CD4-positive, alpha-beta memory T cell (primary cell): ENCODE data around the gene HOXA10. TPM values are rescaled to one million over a fixed set of nuclear protein-coding genes. Genes with fewer than 3 reads are reported as not detected.

Experiments used
- CTCF ChIA-PET: fragments of 350-600 bp; sonication (Branson Sonifier 250); formaldehyde crosslinking; loops from one replicate; lab custom pipeline; 2021; ENCODE audit warnings: inconsistent platforms; ENCODE audit not compliant: partially characterized antibody; lab: Charles Lee
- POLR2A ChIA-PET: fragments of 350-600 bp; sonication (Branson Sonifier 250); formaldehyde crosslinking; loops from one replicate; lab custom pipeline; 2021; ENCODE audit not compliant: partially characterized antibody; lab: Charles Lee
- DNase-seq, 5 donors: peaks; one replicate each; pipeline versions ENCODE4 v3.0.0 to v3.0.0-alpha.2; 2020 to 2022; ENCODE audit warnings: mixed read lengths in 1 of 5
- H3K27ac ChIP-seq: one replicate; pipeline ENCODE4 v1.7.0; 2013; ENCODE audit warnings: low read depth, low read length
- H3K27me3 ChIP-seq: 2 replicates; pipeline ENCODE4 v1.7.0; 2013; ENCODE audit warnings: mild to moderate bottlenecking, low read length, moderate library complexity; ENCODE audit not compliant: insufficient read depth
- H3K36me3 ChIP-seq: 2 replicates; pipeline ENCODE4 v1.7.0; 2013; ENCODE audit warnings: mild to moderate bottlenecking, low read length, moderate library complexity; ENCODE audit not compliant: insufficient read depth
- H3K4me1 ChIP-seq: 2 replicates; pipeline ENCODE4 v1.7.0; 2013; ENCODE audit warnings: mild to moderate bottlenecking, low read length, moderate library complexity; ENCODE audit not compliant: insufficient read depth
- H3K4me3 ChIP-seq, 2 donors: one replicate each; pipeline ENCODE4 v1.7.0; 2013; ENCODE audit warnings: low read length in 2 of 2, mild to moderate bottlenecking in 1 of 2
- H3K9me3 ChIP-seq, 2 donors: one replicate each; pipeline ENCODE4 v1.7.0; 2013; ENCODE audit warnings: low read length in 2 of 2, control low read depth in 1 of 2; ENCODE audit not compliant: control insufficient read depth in 1 of 2
- H3K27ac Mint-ChIP-seq, 7 donors: one replicate each; pipeline ENCODE4 v1.8.0; 2020 to 2021; ENCODE audit warnings: mixed read lengths in 7 of 7, mild to moderate bottlenecking in 6 of 7, inconsistent platforms in 3 of 7, moderate library complexity in 3 of 7
- H3K27me3 Mint-ChIP-seq, 2 donors: one replicate each; pipeline ENCODE4 v1.8.0; 2020 to 2021; ENCODE audit warnings: mixed read lengths in 2 of 2
- H3K36me3 Mint-ChIP-seq, 2 donors: one replicate each; pipeline ENCODE4 v1.8.0; 2020 to 2021; ENCODE audit warnings: mixed read lengths in 2 of 2, inconsistent platforms in 1 of 2, mild to moderate bottlenecking in 1 of 2
- H3K4me1 Mint-ChIP-seq, 4 donors: one replicate each; pipeline ENCODE4 v1.8.0; 2020 to 2021; ENCODE audit warnings: mixed read lengths in 4 of 4, mild to moderate bottlenecking in 1 of 4
- H3K4me3 Mint-ChIP-seq, 8 donors: one replicate each; pipeline ENCODE4 v1.8.0; 2020 to 2021; ENCODE audit warnings: mixed read lengths in 8 of 8, mild to moderate bottlenecking in 7 of 8, moderate library complexity in 6 of 8, inconsistent platforms in 3 of 8
- H3K9me3 Mint-ChIP-seq, 8 donors: one replicate each; pipeline ENCODE4 v1.8.0; 2020 to 2021; ENCODE audit warnings: mixed read lengths in 8 of 8, mild to moderate bottlenecking in 5 of 8, inconsistent platforms in 3 of 8, moderate library complexity in 1 of 8
- intact Hi-C: fragments of 100-400 bp; cut with micrococcal nuclease; formaldehyde crosslinking; loops from one replicate; pipeline ENCODE4 v1.15.1; 2023
- polyA plus RNA-seq, 2 donors: library from polyadenylated mRNA; unstranded; fragments of 300-500 nt; fragmentation: Illumina TruSeq; gene quantifications; one replicate each; pipeline ENCODE4 v1.2.3, GENCODE V29; 2021
- total RNA-seq, 2 experiments: library from RNA; stranded (reverse); gene quantifications; one replicate each; pipeline ENCODE4 v1.2.3, GENCODE V29; 2021

Gene HOXA10
- total and polyA plus RNA-seq, 4 experiments from 2014 or later, result not detected

- Histone ChIP-seq H3K27ac (no peak overlapping the region), H3K4me3 (no peak overlapping the region), H3K36me3 (no peaks in the 10 kb centered on the region), H3K9me3 (no peaks in the 10 kb centered on the region), H3K4me1 (peaks cover 51% of the 10 kb centered on the region), H3K27me3 (peaks cover 86% of the 10 kb centered on the region)
- Mint-ChIP-seq H3K27me3 (peaks cover 71 to 76% of the 10 kb centered on the region in 2 donors), H3K9me3 (peaks cover 0 to 4% (median 0%) of the 10 kb centered on the region in 8 donors), H3K36me3 (no peaks in the 10 kb centered on the region), H3K4me3 (peak overlapping the region in 1 of 8 donors; percentile 75), H3K27ac (peak overlapping the region in 2 of 7 donors; percentile 16 to 89), H3K4me1 (peaks cover 17 to 65% (median 36%) of the 10 kb centered on the region in 4 donors)
- intact Hi-C loops, result loop anchor here (10.0 kb wide), 1 partner anchor 984 kb away; no protein-coding TSS in a partner anchor
- POLR2A ChIA-PET, result interaction anchor here (0.7 to 1.6 kb wide), 3 partner anchors 8 to 23 kb away, joined by 3 read pairs; no protein-coding TSS in a partner anchor
- no peak for DNase-seq
- CTCF ChIA-PET, result interaction anchor here (0.8 to 4.9 kb wide), 4 partner anchors 9 to 1340 kb away, joined by 3 to 38 read pairs (median 4); no protein-coding TSS in a partner anchor
Measured at GRCh38 chr7:27191161-27191731, 17.1 kb upstream of the HOXA10 start.

GRCh38 chr7:27189997-27190748 is 16.1 kb upstream of the HOXA10 start:
- Mint-ChIP-seq H3K27ac (peak overlapping the region in 1 of 7 donors; percentile 89), H3K27me3 (peaks cover 76 to 81% of the 10 kb centered on the region in 2 donors), H3K9me3 (peaks cover 0 to 7% (median 0%) of the 10 kb centered on the region in 8 donors), H3K36me3 (peaks cover 0 to 1% of the 10 kb centered on the region in 2 donors), H3K4me3 (peak overlapping the region in 6 of 8 donors; percentile 35 to 77 (median 57)), H3K4me1 (peaks cover 26 to 74% (median 46%) of the 10 kb centered on the region in 4 donors)
- intact Hi-C loops, result loop anchor here (10.0 kb wide), 1 partner anchor 985 kb away; no protein-coding TSS in a partner anchor
- no peaks in the 10 kb centered on the region for H3K36me3 ChIP-seq
- H3K9me3 ChIP-seq, result no peaks in the 10 kb centered on the region
- no peak for DNase-seq
- ChIA-PET POLR2A (interaction anchor here (0.7 to 1.7 kb wide), 4 partner anchors 8 to 25 kb away, joined by 3 to 5 read pairs (median 3); partner anchors contain the start of gene HOXA9), CTCF (interaction anchor here (0.9 to 4.9 kb wide), 5 partner anchors 8 to 29 kb away, joined by 3 to 38 read pairs (median 3); no protein-coding TSS in a partner anchor)
- H3K4me3 ChIP-seq, result no peak overlapping the region
- H3K27me3 ChIP-seq, result peaks cover 96% of the 10 kb centered on the region
- no peak overlapping the region for H3K27ac ChIP-seq
- peaks cover 62% of the 10 kb centered on the region for H3K4me1 ChIP-seq

GRCh38 chr7:27189295-27189996 is 15.3 kb upstream of the HOXA10 start:
- no peak for DNase-seq
- Mint-ChIP-seq H3K9me3 (peaks cover 0 to 13% (median 1%) of the 10 kb centered on the region in 8 donors), H3K27me3 (peaks cover 76 to 80% of the 10 kb centered on the region in 2 donors), H3K4me1 (peaks cover 32 to 81% (median 52%) of the 10 kb centered on the region in 4 donors), H3K27ac (peak overlapping the region in 1 of 7 donors; percentile 89), H3K36me3 (peaks cover 0 to 1% of the 10 kb centered on the region in 2 donors), H3K4me3 (peak overlapping the region in 6 of 8 donors; percentile 35 to 77 (median 57))
- ChIA-PET CTCF (interaction anchor here (0.9 to 4.9 kb wide), 3 partner anchors 9 to 23 kb away, joined by 3 to 38 read pairs (median 3); no protein-coding TSS in a partner anchor), POLR2A (interaction anchor here (1.6 to 1.7 kb wide), 2 partner anchors 7 to 24 kb away, joined by 3 to 5 read pairs; partner anchors contain the start of gene HOXA9)
- Histone ChIP-seq H3K4me1 (peaks cover 69% of the 10 kb centered on the region), H3K27ac (no peak overlapping the region), H3K9me3 (no peaks in the 10 kb centered on the region), H3K27me3 (peaks cover 94% of the 10 kb centered on the region), H3K4me3 (no peak overlapping the region), H3K36me3 (no peaks in the 10 kb centered on the region)
- intact Hi-C loops, result no loop called here

- H3K4me3 Mint-ChIP-seq, result peak overlapping the region; percentile 67 to 85 (median 70)
- Histone ChIP-seq H3K9me3 (no peaks in the 10 kb centered on the region), H3K4me3 (peak overlapping the region; percentile 15 to 39), H3K36me3 (no peaks in the 10 kb centered on the region), H3K27me3 (peaks cover 91% of the 10 kb centered on the region), H3K4me1 (peaks cover 75% of the 10 kb centered on the region), H3K27ac (no peak overlapping the region)
- intact Hi-C loops, result no loop called here
- H3K9me3 Mint-ChIP-seq, result peaks cover 0 to 13% (median 1%) of the 10 kb centered on the region in 8 donors
- peaks cover 32 to 85% (median 54%) of the 10 kb centered on the region in 4 donors for H3K4me1 Mint-ChIP-seq
- H3K27me3 Mint-ChIP-seq, result peaks cover 74 to 79% of the 10 kb centered on the region in 2 donors
- H3K36me3 Mint-ChIP-seq, result peaks cover 0 to 1% of the 10 kb centered on the region in 2 donors
- ChIA-PET CTCF (interaction anchor here (1.5 to 4.9 kb wide), 3 partner anchors 10 to 27 kb away, joined by 3 to 38 read pairs (median 15); no protein-coding TSS in a partner anchor), POLR2A (interaction anchor here (1.3 to 1.7 kb wide), 3 partner anchors 9 to 11 kb away, joined by 3 to 7 read pairs (median 4); partner anchors contain the start of gene HOXA13)
- H3K27ac Mint-ChIP-seq, result peak overlapping the region in 4 of 7 donors; percentile 43 to 89 (median 70)
- DNase-seq, result no peak
Measured at GRCh38 chr7:27188386-27189294, 14.5 kb upstream of the HOXA10 start.

- Mint-ChIP-seq H3K36me3 (peaks cover 0 to 1% of the 10 kb centered on the region in 2 donors), H3K9me3 (peaks cover 0 to 13% (median 1%) of the 10 kb centered on the region in 8 donors), H3K4me3 (peak overlapping the region; percentile 67 to 85 (median 72)), H3K27ac (peak overlapping the region in 4 of 7 donors; percentile 15 to 89 (median 57)), H3K4me1 (peaks cover 31 to 81% (median 50%) of the 10 kb centered on the region in 4 donors), H3K27me3 (peaks cover 74 to 78% of the 10 kb centered on the region in 2 donors)
- CTCF ChIA-PET, result interaction anchor here (0.9 to 4.9 kb wide), 8 partner anchors 8 to 823 kb away, joined by 3 to 38 read pairs (median 6); no protein-coding TSS in a partner anchor
- peaks cover 72% of the 10 kb centered on the region for H3K4me1 ChIP-seq
- H3K27ac ChIP-seq, result no peak overlapping the region
- H3K27me3 ChIP-seq, result peaks cover 91% of the 10 kb centered on the region
- DNase-seq, result no peak
- peak overlapping the region in 1 of 2 donors; percentile 15 for H3K4me3 ChIP-seq
- H3K9me3 ChIP-seq, result no peaks in the 10 kb centered on the region
- intact Hi-C loops, result no loop called here
- POLR2A ChIA-PET, result interaction anchor here (1.3 to 3.1 kb wide), 6 partner anchors 8 to 21 kb away, joined by 3 to 9 read pairs (median 6); partner anchors contain the start of gene HOXA13
- no peaks in the 10 kb centered on the region for H3K36me3 ChIP-seq
Measured at GRCh38 chr7:27187475-27188385, 13.6 kb upstream of the HOXA10 start.
